Measurements from ENCODE around the gene REV3L.
"Not testable (repeated sequence)": the region's sequence is repeated elsewhere in the genome, so short reads cannot be mapped to it uniquely, and the experiment has no call there.

Gene REV3L

GRCh38 chr6:111482959-111483735 lies at the start of gene REV3L:
TSS of gene REV3L (minus strand) at chr6:111483218. CDS start at chr6:111482888, 330 bp downstream.
- peak; percentile 88 for DNase-seq (ENCODE audit: low read depth)

GRCh38 chr6:111531185-111531584 lies 48.2 kb upstream of the REV3L start:
- DNase-seq (ENCODE audit: low read depth): no peak

GRCh38 chr6:111530667-111531066 lies 47.6 kb upstream of the REV3L start:
- DNase-seq (ENCODE audit: low read depth): no peak

GRCh38 chr6:111530218-111530617 lies 47.2 kb upstream of the REV3L start:
- no peak for DNase-seq (ENCODE audit: low read depth)

- no peak for DNase-seq (ENCODE audit: low read depth)
These were observed 44.3 kb upstream of the REV3L start for GRCh38 chr6:111527367-111527766.

- no peak for DNase-seq (ENCODE audit: low read depth)
These were observed 41.7 kb upstream of the REV3L start for GRCh38 chr6:111524735-111525134.

GRCh38 chr6:111524252-111524651 lies 41.2 kb upstream of the REV3L start:
- no peak for DNase-seq (ENCODE audit: low read depth)

- no peak for DNase-seq (ENCODE audit: low read depth)
These were observed 40.6 kb upstream of the REV3L start for GRCh38 chr6:111523484-111524167.

GRCh38 chr6:111522393-111523020 lies 39.5 kb upstream of the REV3L start:
- no peak for DNase-seq (ENCODE audit: low read depth)

GRCh38 chr6:111521497-111522270 lies 38.7 kb upstream of the REV3L start:
- no peak for DNase-seq (ENCODE audit: low read depth)

GRCh38 chr6:111520524-111520923 lies 37.5 kb upstream of the REV3L start:
- no peak for DNase-seq (ENCODE audit: low read depth)

GRCh38 chr6:111517965-111518364 lies 34.9 kb upstream of the REV3L start:
- no peak for DNase-seq (ENCODE audit: low read depth)

- DNase-seq (ENCODE audit: low read depth): no peak
These were observed 32.2 kb upstream of the REV3L start for GRCh38 chr6:111515259-111515658.

GRCh38 chr6:111514531-111514930 lies 31.5 kb upstream of the REV3L start:
- DNase-seq (ENCODE audit: low read depth): not testable (repeated sequence)

- not testable (repeated sequence) for DNase-seq (ENCODE audit: low read depth)
These were observed 24.2 kb upstream of the REV3L start for GRCh38 chr6:111507219-111507618.

- not testable (repeated sequence) for DNase-seq (ENCODE audit: low read depth)
These were observed 22.5 kb upstream of the REV3L start for GRCh38 chr6:111505498-111505897.

- DNase-seq (ENCODE audit: low read depth): no peak
These were observed 20.6 kb upstream of the REV3L start for GRCh38 chr6:111503660-111504059.

GRCh38 chr6:111503194-111503593 lies 20.2 kb upstream of the REV3L start:
- DNase-seq (ENCODE audit: low read depth): no peak

- no peak for DNase-seq (ENCODE audit: low read depth)
These were observed 19.1 kb upstream of the REV3L start for GRCh38 chr6:111502154-111502553.

- no peak for DNase-seq (ENCODE audit: low read depth)
These were observed 16.3 kb upstream of the REV3L start for GRCh38 chr6:111499269-111499793.

GRCh38 chr6:111494951-111495635 lies 12.1 kb upstream of the REV3L start:
- no peak for DNase-seq (ENCODE audit: low read depth)

Data from fibroblast of the conjunctiva (primary cell).